HEK293 (cell line): ENCODE results near the gene LIN9.

ENCODE experiments used
- AEBP2 ChIP-seq: fragments of 450-650 bp; formaldehyde crosslinking; IDR thresholded peaks from 2 replicates; pipeline ENCODE4 v1.5.1; 2016; ENCODE audit warnings: missing biosample characterization, missing genetic modification characterization, borderline replicate concordance
- BCL11A ChIP-seq: fragments of 450-650 bp; formaldehyde crosslinking; IDR thresholded peaks from 2 replicates; pipeline ENCODE4 v1.5.1; 2016; ENCODE audit warnings: low read depth, missing biosample characterization, missing genetic modification characterization
- GLIS1 ChIP-seq: fragments of 450-650 bp; formaldehyde crosslinking; IDR thresholded peaks from 2 replicates; pipeline ENCODE4 v1.5.1; 2016; ENCODE audit warnings: missing biosample characterization, missing genetic modification characterization
- KLF8 ChIP-seq: fragments of 450-650 bp; formaldehyde crosslinking; IDR thresholded peaks from 2 replicates; pipeline ENCODE4 v1.5.1; 2016; ENCODE audit warnings: missing biosample characterization, missing genetic modification characterization
- MZF1 ChIP-seq: fragments of 450-650 bp; formaldehyde crosslinking; IDR thresholded peaks from 2 replicates; pipeline ENCODE4 v1.5.1; 2017; ENCODE audit warnings: missing biosample characterization, missing genetic modification characterization, borderline replicate concordance
- PATZ1 ChIP-seq: fragments of 450-650 bp; formaldehyde crosslinking; IDR thresholded peaks from 2 replicates; pipeline ENCODE4 v1.5.1; 2016; ENCODE audit warnings: missing biosample characterization, missing genetic modification characterization
- REPIN1 ChIP-seq: fragments of 450-650 bp; formaldehyde crosslinking; IDR thresholded peaks from 2 replicates; pipeline ENCODE4 v1.5.1; 2017; ENCODE audit warnings: missing biosample characterization, missing genetic modification characterization, low read depth
- SCRT2 ChIP-seq: fragments of 450-650 bp; formaldehyde crosslinking; IDR thresholded peaks from 2 replicates; pipeline ENCODE4 v1.5.1; 2016; ENCODE audit warnings: missing biosample characterization, missing genetic modification characterization
- ZBTB48 ChIP-seq: fragments of 450-650 bp; formaldehyde crosslinking; IDR thresholded peaks from 2 replicates; pipeline ENCODE4 v1.5.1; 2016; ENCODE audit warnings: missing biosample characterization, missing genetic modification characterization
- ZEB2 ChIP-seq: fragments of 450-650 bp; formaldehyde crosslinking; IDR thresholded peaks from 2 replicates; pipeline ENCODE4 v1.5.1; 2016; ENCODE audit warnings: missing biosample characterization, missing genetic modification characterization
- ZFP37 ChIP-seq: fragments of 450-650 bp; formaldehyde crosslinking; IDR thresholded peaks from 2 replicates; pipeline ENCODE4 v1.5.1; 2016; ENCODE audit warnings: missing biosample characterization, missing genetic modification characterization
- ZNF169 ChIP-seq: fragments of 450-650 bp; formaldehyde crosslinking; IDR thresholded peaks from 2 replicates; pipeline ENCODE4 v1.5.1; 2016; ENCODE audit warnings: missing biosample characterization, missing genetic modification characterization
- ZNF223 ChIP-seq: fragments of 450-650 bp; formaldehyde crosslinking; IDR thresholded peaks from 2 replicates; pipeline ENCODE4 v1.5.1; 2016; ENCODE audit warnings: missing biosample characterization, missing genetic modification characterization
- ZNF24 ChIP-seq: fragments of 450-650 bp; formaldehyde crosslinking; IDR thresholded peaks from 2 replicates; pipeline ENCODE4 v1.5.1; 2016; ENCODE audit warnings: missing biosample characterization, missing genetic modification characterization
- ZNF549 ChIP-seq: fragments of 450-650 bp; IDR thresholded peaks from 2 replicates; pipeline ENCODE4 v1.5.1; 2018; ENCODE audit warnings: missing biosample characterization, missing genetic modification characterization, mild to moderate bottlenecking, inconsistent platforms, moderate library complexity
- ZNF558 ChIP-seq: fragments of 450-650 bp; formaldehyde crosslinking; IDR thresholded peaks from 2 replicates; pipeline ENCODE4 v1.5.1; 2016; ENCODE audit warnings: missing biosample characterization, missing genetic modification characterization
- ZNF560 ChIP-seq: fragments of 450-650 bp; formaldehyde crosslinking; IDR thresholded peaks from 2 replicates; pipeline ENCODE4 v1.5.1; 2017; ENCODE audit warnings: missing biosample characterization, missing genetic modification characterization, borderline replicate concordance
- ZNF571 ChIP-seq: fragments of 450-650 bp; formaldehyde crosslinking; IDR thresholded peaks from 2 replicates; pipeline ENCODE4 v1.5.0; 2017; ENCODE audit warnings: missing biosample characterization, missing genetic modification characterization
- ZNF629 ChIP-seq: fragments of 450-650 bp; formaldehyde crosslinking; IDR thresholded peaks from 2 replicates; pipeline ENCODE4 v1.5.1; 2017; ENCODE audit warnings: missing biosample characterization, missing genetic modification characterization
- TF ChIP-seq, protein P1 (sequence below): fragments of 450-650 bp; formaldehyde crosslinking; IDR thresholded peaks from 2 replicates; pipeline ENCODE4 v1.5.1; 2016; ENCODE audit warnings: missing biosample characterization, missing genetic modification characterization
- TF ChIP-seq, protein P2 (sequence below): fragments of 450-650 bp; formaldehyde crosslinking; IDR thresholded peaks from 2 replicates; pipeline ENCODE4 v1.5.1; 2017; ENCODE audit warnings: missing biosample characterization, missing genetic modification characterization
- TF ChIP-seq, protein P3 (sequence below): fragments of 450-650 bp; formaldehyde crosslinking; IDR thresholded peaks from 2 replicates; pipeline ENCODE4 v1.5.1; 2016; ENCODE audit warnings: missing biosample characterization, missing genetic modification characterization
- TF ChIP-seq, protein P4 (sequence below): fragments of 450-650 bp; formaldehyde crosslinking; IDR thresholded peaks from 2 replicates; pipeline ENCODE4 v1.5.1; 2016; ENCODE audit warnings: missing biosample characterization, missing genetic modification characterization
- TF ChIP-seq, protein P5 (sequence below): fragments of 450-650 bp; IDR thresholded peaks from 2 replicates; pipeline ENCODE4 v1.5.1; 2018; ENCODE audit warnings: missing biosample characterization, mild to moderate bottlenecking, missing genetic modification characterization
- TF ChIP-seq, protein P6 (sequence below): fragments of 450-650 bp; formaldehyde crosslinking; IDR thresholded peaks from 2 replicates; pipeline ENCODE4 v1.5.1; 2016; ENCODE audit warnings: missing biosample characterization, missing genetic modification characterization

Gene LIN9

GRCh38 chr1:226312065-226312464, 3.1 kb upstream of the LIN9 start (continued):
- TF ChIP-seq ZNF169 (no peak), ZNF223 (no peak), PATZ1 (tag by site-specific recombination) (0 out of 2 replicates have a peak, but pooled peaks have one; percentile 25), ZNF571 (no peak), REPIN1 (tag by site-specific recombination) (no peak), ZNF24 (peak; percentile 89), ZBTB48 (peak; percentile 41; the same call in 1 of the 2 replicates), ZNF549 (tag by site-specific recombination) (no peak), BCL11A (tag by site-specific recombination) (peak; percentile 87), ZNF558 (tag by site-specific recombination) (peak; percentile 27; the same call in 1 of the 2 replicates), MZF1 (tag by site-specific recombination) (peak; percentile 96), ZNF560 (tag by site-specific recombination) (no peak), ZFP37 (0 out of 2 replicates have a peak, but pooled peaks have one; percentile 37), SCRT2 (tag by site-specific recombination) (peak; percentile 90), KLF8 (tag by site-specific recombination) (0 out of 2 replicates have a peak, but pooled peaks have one; percentile 51), AEBP2 (tag by site-specific recombination) (no peak), ZNF629 (tag by site-specific recombination) (0 out of 2 replicates have a peak, but pooled peaks have one; percentile 21), ZEB2 (tag by site-specific recombination) (peak; percentile 55; the same call in 1 of the 2 replicates), GLIS1 (tag by site-specific recombination) (no peak)
- TF ChIP-seq, protein P1, sequence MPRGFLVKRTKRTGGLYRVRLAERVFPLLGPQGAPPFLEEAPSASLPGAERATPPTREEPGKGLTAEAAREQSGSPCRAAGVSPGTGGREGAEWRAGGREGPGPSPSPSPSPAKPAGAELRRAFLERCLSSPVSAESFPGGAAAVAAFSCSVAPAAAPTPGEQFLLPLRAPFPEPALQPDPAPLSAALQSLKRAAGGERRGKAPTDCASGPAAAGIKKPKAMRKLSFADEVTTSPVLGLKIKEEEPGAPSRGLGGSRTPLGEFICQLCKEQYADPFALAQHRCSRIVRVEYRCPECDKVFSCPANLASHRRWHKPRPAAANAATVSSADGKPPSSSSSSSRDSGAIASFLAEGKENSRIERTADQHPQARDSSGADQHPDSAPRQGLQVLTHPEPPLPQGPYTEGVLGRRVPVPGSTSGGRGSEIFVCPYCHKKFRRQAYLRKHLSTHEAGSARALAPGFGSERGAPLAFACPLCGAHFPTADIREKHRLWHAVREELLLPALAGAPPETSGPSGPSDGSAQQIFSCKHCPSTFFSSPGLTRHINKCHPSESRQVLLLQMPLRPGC (tag by site-specific recombination) = no peak
- TF ChIP-seq, protein P2, sequence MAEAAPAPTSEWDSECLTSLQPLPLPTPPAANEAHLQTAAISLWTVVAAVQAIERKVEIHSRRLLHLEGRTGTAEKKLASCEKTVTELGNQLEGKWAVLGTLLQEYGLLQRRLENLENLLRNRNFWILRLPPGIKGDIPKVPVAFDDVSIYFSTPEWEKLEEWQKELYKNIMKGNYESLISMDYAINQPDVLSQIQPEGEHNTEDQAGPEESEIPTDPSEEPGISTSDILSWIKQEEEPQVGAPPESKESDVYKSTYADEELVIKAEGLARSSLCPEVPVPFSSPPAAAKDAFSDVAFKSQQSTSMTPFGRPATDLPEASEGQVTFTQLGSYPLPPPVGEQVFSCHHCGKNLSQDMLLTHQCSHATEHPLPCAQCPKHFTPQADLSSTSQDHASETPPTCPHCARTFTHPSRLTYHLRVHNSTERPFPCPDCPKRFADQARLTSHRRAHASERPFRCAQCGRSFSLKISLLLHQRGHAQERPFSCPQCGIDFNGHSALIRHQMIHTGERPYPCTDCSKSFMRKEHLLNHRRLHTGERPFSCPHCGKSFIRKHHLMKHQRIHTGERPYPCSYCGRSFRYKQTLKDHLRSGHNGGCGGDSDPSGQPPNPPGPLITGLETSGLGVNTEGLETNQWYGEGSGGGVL (tag by site-specific recombination) = peak; percentile 57
- TF ChIP-seq, protein P3, sequence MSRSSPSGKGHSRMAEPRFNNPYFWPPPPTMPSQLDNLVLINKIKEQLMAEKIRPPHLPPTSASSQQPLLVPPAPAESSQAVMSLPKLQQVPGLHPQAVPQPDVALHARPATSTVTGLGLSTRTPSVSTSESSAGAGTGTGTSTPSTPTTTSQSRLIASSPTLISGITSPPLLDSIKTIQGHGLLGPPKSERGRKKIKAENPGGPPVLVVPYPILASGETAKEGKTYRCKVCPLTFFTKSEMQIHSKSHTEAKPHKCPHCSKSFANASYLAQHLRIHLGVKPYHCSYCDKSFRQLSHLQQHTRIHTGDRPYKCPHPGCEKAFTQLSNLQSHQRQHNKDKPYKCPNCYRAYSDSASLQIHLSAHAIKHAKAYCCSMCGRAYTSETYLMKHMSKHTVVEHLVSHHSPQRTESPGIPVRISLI (tag by site-specific recombination) = no peak
- TF ChIP-seq, protein P4, sequence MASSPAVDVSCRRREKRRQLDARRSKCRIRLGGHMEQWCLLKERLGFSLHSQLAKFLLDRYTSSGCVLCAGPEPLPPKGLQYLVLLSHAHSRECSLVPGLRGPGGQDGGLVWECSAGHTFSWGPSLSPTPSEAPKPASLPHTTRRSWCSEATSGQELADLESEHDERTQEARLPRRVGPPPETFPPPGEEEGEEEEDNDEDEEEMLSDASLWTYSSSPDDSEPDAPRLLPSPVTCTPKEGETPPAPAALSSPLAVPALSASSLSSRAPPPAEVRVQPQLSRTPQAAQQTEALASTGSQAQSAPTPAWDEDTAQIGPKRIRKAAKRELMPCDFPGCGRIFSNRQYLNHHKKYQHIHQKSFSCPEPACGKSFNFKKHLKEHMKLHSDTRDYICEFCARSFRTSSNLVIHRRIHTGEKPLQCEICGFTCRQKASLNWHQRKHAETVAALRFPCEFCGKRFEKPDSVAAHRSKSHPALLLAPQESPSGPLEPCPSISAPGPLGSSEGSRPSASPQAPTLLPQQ (tag by site-specific recombination) = 0 out of 2 replicates have a peak, but pooled peaks have one; percentile 18
- TF ChIP-seq, protein P5, sequence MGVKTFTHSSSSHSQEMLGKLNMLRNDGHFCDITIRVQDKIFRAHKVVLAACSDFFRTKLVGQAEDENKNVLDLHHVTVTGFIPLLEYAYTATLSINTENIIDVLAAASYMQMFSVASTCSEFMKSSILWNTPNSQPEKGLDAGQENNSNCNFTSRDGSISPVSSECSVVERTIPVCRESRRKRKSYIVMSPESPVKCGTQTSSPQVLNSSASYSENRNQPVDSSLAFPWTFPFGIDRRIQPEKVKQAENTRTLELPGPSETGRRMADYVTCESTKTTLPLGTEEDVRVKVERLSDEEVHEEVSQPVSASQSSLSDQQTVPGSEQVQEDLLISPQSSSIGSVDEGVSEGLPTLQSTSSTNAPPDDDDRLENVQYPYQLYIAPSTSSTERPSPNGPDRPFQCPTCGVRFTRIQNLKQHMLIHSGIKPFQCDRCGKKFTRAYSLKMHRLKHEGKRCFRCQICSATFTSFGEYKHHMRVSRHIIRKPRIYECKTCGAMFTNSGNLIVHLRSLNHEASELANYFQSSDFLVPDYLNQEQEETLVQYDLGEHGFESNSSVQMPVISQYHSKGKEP = peak; percentile 95
- TF ChIP-seq, protein P6, sequence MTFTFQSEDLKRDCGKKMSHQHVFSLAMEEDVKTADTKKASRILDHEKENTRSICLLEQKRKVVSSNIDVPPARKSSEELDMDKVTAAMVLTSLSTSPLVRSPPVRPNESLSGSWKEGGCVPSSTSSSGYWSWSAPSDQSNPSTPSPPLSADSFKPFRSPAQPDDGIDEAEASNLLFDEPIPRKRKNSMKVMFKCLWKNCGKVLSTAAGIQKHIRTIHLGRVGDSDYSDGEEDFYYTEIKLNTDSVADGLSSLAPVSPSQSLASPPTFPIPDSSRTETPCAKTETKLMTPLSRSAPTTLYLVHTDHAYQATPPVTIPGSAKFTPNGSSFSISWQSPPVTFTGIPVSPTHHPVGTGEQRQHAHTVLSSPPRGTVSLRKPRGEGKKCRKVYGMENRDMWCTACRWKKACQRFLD (tag by site-specific recombination) = no peak
